ENCODE data around the gene RPL7A.
"Not testable (repeated sequence)": the region's sequence is repeated elsewhere in the genome, so short reads cannot be mapped to it uniquely, and the experiment has no call there.

Gene RPL7A

DNA sequence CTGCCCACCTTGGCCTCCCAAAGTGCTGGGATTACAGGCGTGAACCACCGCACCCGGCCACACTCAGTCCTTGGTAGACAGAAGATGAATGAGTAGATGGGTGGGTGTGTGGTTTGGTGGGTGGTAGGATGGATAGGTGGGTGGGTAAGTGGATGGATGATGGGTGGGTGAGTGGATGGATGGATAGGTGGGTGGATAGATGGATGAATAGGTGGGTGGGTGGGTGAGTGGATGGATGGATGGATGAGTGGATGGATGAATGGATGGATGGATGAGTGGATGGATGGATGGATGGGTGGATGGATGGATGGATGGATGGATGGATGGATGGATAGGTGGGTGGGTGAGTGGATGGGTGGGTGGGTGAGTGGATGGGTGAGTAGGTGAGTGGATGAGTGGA lies 44.3 kb downstream of the RPL7A start:
- DNase-seq, result not testable (repeated sequence)

DNA sequence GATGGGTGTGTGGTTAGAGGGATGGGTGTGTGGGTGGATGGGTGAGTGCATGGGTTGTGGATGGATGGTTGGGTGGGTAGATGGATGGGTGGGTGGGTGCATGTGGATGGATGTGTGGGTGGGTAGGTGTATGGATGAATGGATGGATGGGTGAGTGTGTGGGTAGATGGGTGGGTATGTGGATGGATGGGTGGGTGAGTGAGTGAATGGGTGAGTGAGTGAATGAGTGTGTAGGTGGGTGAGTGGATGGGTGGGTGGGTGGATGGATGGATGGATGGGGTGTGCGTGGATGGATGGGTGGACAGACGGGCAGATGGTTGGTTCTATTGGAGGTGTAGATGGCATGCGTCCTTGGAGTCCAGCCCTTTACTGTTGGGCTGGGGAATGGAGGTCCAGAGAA lies 45.4 kb downstream of the RPL7A start:
- no peak for DNase-seq

DNA sequence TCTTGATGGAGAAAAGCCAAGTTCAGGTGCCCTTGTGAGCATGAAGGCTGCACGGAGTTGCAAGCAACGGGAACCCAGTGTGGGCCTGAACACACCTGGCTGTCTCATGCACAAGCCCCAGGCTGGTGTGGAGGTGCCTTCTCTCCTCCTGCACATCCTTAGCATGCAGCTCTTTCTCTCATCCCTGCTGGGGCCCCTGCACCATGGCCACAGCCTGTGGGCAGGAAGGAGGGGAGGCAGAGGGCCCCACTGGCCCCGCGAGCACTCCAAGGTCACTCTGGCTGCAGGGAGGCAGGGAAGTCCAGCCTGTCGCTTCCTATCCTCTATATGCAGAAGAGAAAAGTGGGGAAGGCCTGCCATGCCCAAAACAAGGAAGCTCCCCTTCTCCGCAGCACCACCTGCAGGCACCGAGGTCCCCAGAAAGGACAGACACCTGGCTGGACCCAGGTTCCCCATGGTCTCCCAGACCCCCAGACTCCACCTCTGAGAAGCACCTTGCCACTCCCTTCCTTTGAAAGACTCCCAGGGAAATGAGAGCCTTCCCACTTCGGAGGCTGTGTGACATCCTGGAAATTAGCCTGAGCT lies 46.8 kb downstream of the RPL7A start:
- DNase-seq, result no peak

- no peak for DNase-seq
Observed at GRCh38 chr9:133396952-133397351, 48.9 kb downstream of the RPL7A start.

DNA sequence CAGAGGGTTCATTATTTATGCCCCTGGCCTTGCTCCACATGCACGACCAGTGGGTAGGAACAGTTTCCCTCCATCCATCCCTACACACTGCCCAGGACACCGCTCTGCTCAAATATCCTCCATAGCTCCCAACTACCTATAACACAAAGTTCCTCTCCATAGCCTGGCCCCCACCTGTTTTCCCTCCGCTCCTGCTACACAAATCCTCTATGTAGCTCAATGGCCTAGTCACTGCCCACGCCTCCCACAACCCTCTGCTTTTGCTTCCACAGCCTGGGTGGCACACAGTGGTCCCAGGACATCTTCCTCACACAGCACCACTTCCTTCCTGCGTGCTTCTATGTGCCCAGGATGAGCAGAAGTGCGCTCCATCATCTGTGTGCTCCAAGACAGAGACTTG lies 49.4 kb downstream of the RPL7A start:
- DNase-seq, result no peak

DNA sequence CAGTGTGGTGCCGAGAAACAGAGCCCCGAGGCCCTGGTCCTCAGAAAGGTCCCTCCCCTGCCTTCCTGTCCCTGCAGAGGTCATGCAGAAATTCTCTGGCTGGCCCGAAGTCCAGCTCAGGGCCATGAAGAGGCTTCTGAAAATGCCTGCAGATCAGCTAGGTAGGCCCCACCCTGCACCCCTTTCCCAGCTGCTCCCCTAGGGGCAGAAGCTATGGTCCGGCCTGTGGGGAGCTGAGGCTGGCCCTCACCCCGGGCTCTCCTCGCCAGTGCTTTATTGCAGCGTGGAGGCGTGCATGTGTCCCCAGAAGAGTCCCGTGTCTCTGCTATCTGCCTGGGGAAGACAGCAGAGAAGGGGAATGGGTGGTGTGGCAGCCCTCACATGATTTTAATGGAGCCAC lies 49.9 kb downstream of the RPL7A start:
- no peak for DNase-seq

DNA sequence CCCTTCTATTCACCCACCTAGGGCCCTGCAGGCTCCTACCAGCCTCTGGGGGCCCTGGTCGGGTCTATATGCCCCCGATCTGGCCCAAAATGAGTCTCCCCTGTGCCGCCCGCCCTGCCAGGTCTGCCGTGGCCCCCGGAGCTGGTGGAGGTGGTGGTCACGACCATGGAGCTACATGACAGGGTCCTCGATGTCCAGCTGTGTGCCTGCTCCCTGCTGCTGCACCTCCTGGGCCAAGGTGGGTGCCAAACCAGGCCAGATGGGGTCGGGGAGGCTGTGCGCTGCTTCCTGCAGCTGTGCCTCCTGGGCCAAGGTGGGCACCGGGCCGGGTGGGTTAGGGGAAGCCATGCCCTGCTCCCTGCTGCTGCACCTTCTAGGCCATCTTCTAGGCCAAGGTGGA lies 52.3 kb downstream of the RPL7A start:
- no peak for DNase-seq
